GOT3 (cell line): ENCODE measurements around the gene DPYSL4.

ENCODE experiments used
- DNase-seq: peaks from one replicate; lab custom pipeline; 2025; ENCODE audit warnings: mixed read lengths; lab: John Stamatoyannopoulos, UW

The DPYSL4 gene

GRCh38 chr10:132241086-132241485 is 54.3 kb downstream of the DPYSL4 start:
- DNase-seq, result no peak

GRCh38 chr10:132241496-132241895 is 54.7 kb downstream of the DPYSL4 start:
- DNase-seq, result no peak

- no peak for DNase-seq
Observed at GRCh38 chr10:132242103-132242840, 55.5 kb downstream of the DPYSL4 start.

GRCh38 chr10:132243141-132243540 is 56.4 kb downstream of the DPYSL4 start:
- DNase-seq, result no peak

- no peak for DNase-seq
Observed at GRCh38 chr10:132243626-132244025, 56.9 kb downstream of the DPYSL4 start.

- DNase-seq, result no peak
Observed at GRCh38 chr10:132245056-132245455, 58.3 kb downstream of the DPYSL4 start.

GRCh38 chr10:132246296-132246695 is 59.5 kb downstream of the DPYSL4 start:
- DNase-seq, result no peak

GRCh38 chr10:132247943-132248342 is 61.2 kb downstream of the DPYSL4 start:
- no peak for DNase-seq

GRCh38 chr10:132248455-132249225 is 61.9 kb downstream of the DPYSL4 start:
- no peak for DNase-seq

GRCh38 chr10:132249226-132249724 is 62.5 kb downstream of the DPYSL4 start:
- DNase-seq, result no peak

GRCh38 chr10:132249824-132250375 is 63.2 kb downstream of the DPYSL4 start:
- no peak for DNase-seq

GRCh38 chr10:132250481-132251475 is 64.0 kb downstream of the DPYSL4 start:
- no peak for DNase-seq

GRCh38 chr10:132251928-132252327 is 65.2 kb downstream of the DPYSL4 start:
- DNase-seq, result no peak

- no peak for DNase-seq
Observed at GRCh38 chr10:132252412-132252811, 65.7 kb downstream of the DPYSL4 start.

GRCh38 chr10:132253092-132253687 is 66.4 kb downstream of the DPYSL4 start:
- DNase-seq, result no peak

- no peak for DNase-seq
Observed at GRCh38 chr10:132254841-132255240, 68.1 kb downstream of the DPYSL4 start.
